Ishikawa (cell line): ENCODE data around the gene TIMMDC1.

ENCODE experiments used
- CEBPB ChIP-seq: IDR thresholded peaks from 2 replicates; pipeline ENCODE4 v1.6.1; 2012
- CREB1 ChIP-seq: IDR thresholded peaks from 2 replicates; pipeline ENCODE4 v1.6.1; 2012; ENCODE audit warnings: low read depth
- EGR1 ChIP-seq: IDR thresholded peaks from 2 replicates; pipeline ENCODE4 v1.6.1; 2012
- EP300 ChIP-seq: IDR thresholded peaks from 2 replicates; pipeline ENCODE4 v1.6.1; 2012; ENCODE audit warnings: borderline replicate concordance
- FOXM1 ChIP-seq: IDR thresholded peaks from 2 replicates; pipeline ENCODE4 v1.6.1; 2012; ENCODE audit warnings: low read depth, borderline replicate concordance
- MAX ChIP-seq: IDR thresholded peaks from 2 replicates; pipeline ENCODE4 v1.6.1; 2012
- NFIC ChIP-seq: IDR thresholded peaks from 2 replicates; pipeline ENCODE4 v1.6.1; 2012
- RAD21 ChIP-seq: IDR thresholded peaks from 2 replicates; pipeline ENCODE4 v1.6.1; 2012; ENCODE audit warnings: low read depth
- REST ChIP-seq: IDR thresholded peaks from 2 replicates; pipeline ENCODE4 v1.6.1; 2012; ENCODE audit warnings: low read depth, mild to moderate bottlenecking
- TAF1 ChIP-seq: IDR thresholded peaks from 2 replicates; pipeline ENCODE4 v1.6.1; 2012; ENCODE audit warnings: low read depth, mild to moderate bottlenecking
- TCF12 ChIP-seq: IDR thresholded peaks from 2 replicates; pipeline ENCODE4 v1.6.1; 2012; ENCODE audit warnings: low read depth
- TEAD4 ChIP-seq: IDR thresholded peaks from 2 replicates; pipeline ENCODE4 v1.6.1; 2012
- USF1 ChIP-seq: IDR thresholded peaks from 2 replicates; pipeline ENCODE4 v1.6.1; 2012
- YY1 ChIP-seq: IDR thresholded peaks from 2 replicates; pipeline ENCODE4 v1.6.1; 2012; ENCODE audit warnings: low read depth
- ZBTB7A ChIP-seq: IDR thresholded peaks from 2 replicates; pipeline ENCODE4 v1.6.1; 2012; ENCODE audit warnings: low read depth

Gene TIMMDC1

GRCh38 chr3:119559441-119559963 lies 61.2 kb downstream of the TIMMDC1 start, which contains the start of gene CD80:
TSS of gene CD80 (minus strand) at chr3:119559614. CDS start at chr3:119557728, 1,886 bp downstream.
- TF ChIP-seq RAD21, result peak; percentile 36; the same call in 1 of the 2 replicates
- no peak for TF ChIP-seq FOXM1

GRCh38 chr3:119560160-119560559 lies 61.8 kb downstream of the TIMMDC1 start:
- TF ChIP-seq EP300 (no peak), USF1 (no peak), NFIC (no peak), TEAD4 (no peak)

GRCh38 chr3:119562307-119562961 lies 64.1 kb downstream of the TIMMDC1 start:
- TF ChIP-seq NFIC (no peak), TEAD4 (no peak), USF1 (no peak), EP300 (no peak), CREB1 (no peak), TAF1 (no peak), YY1 (no peak), REST (no peak), TCF12 (no peak)

- TF ChIP-seq FOXM1, result no peak
- TF ChIP-seq YY1, result no peak
- TF ChIP-seq TCF12, result no peak
- no peak for TF ChIP-seq ZBTB7A
- TF ChIP-seq CEBPB, result no peak
- TF ChIP-seq TEAD4, result no peak
- TF ChIP-seq REST, result no peak
Observed at GRCh38 chr3:119569156-119569555, 70.8 kb downstream of the TIMMDC1 start.

- TF ChIP-seq RAD21 (no peak), NFIC (no peak), REST (no peak), EP300 (no peak), CEBPB (no peak), TAF1 (no peak), ZBTB7A (no peak), CREB1 (no peak), TCF12 (no peak), YY1 (no peak), MAX (no peak), EGR1 (no peak)
Observed at GRCh38 chr3:119570229-119570628, 71.9 kb downstream of the TIMMDC1 start.
